ENCODE measurements around the gene HIRIP3.

Gene HIRIP3

GRCh38 chr16:29994600-29995323 lies 655 bp downstream of the HIRIP3 start:
- Mint-ChIP-seq H3K9me3 (no peaks in the 10 kb centered on the region), H3K36me3 (peaks cover 30% of the 10 kb centered on the region), H3K27me3 (no peaks in the 10 kb centered on the region), H3K4me3 (peak overlapping the region; percentile 97), H3K4me1 (peaks cover 38% of the 10 kb centered on the region), H3K27ac (peak overlapping the region; percentile 88)
- peak; percentile 72 for ATAC-seq

DNA sequence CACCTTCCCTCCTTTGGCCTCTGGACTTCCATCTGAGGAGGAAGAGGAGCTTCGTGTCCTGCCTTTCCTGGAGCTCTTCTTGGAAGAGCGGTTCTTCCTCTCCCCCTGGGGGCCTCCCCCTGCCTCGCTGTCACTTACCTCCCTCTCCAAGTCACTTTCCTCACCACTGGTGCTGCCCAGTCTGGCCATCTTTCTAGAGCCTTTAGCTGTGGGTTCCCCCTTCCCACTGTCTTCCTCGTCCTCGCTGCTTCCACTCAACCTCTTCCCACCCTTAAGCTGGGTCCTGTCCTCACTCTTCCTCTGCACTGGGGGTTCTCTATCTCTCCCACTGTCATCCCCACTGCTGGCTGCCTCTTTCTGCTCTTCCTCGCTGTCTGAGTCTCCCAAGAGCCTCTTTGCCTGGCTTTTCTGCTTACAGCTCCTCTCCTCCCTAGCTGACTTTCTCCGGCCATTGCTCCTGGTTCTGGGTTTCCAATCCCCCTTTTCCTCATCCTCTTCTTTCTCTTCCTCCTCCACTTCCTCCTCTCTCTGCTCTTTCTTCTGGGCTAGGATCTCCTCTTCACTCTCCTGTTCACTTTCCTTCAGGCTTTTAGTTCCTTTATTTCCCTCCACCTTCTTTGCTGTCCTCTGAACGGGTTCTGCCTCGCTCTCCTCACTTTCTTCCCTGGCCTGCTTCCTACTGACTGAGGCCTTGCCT lies 1.4 kb downstream of the HIRIP3 start:
- no peaks in the 10 kb centered on the region for H3K9me3 Mint-ChIP-seq
- no peaks in the 10 kb centered on the region for H3K27me3 Mint-ChIP-seq
- ATAC-seq, result no peak
- H3K4me1 Mint-ChIP-seq, result peaks cover 31% of the 10 kb centered on the region
- H3K36me3 Mint-ChIP-seq, result peaks cover 30% of the 10 kb centered on the region
- H3K27ac Mint-ChIP-seq, result peak overlapping the region; percentile 88
- peak overlapping the region; percentile 97 for H3K4me3 Mint-ChIP-seq

DNA sequence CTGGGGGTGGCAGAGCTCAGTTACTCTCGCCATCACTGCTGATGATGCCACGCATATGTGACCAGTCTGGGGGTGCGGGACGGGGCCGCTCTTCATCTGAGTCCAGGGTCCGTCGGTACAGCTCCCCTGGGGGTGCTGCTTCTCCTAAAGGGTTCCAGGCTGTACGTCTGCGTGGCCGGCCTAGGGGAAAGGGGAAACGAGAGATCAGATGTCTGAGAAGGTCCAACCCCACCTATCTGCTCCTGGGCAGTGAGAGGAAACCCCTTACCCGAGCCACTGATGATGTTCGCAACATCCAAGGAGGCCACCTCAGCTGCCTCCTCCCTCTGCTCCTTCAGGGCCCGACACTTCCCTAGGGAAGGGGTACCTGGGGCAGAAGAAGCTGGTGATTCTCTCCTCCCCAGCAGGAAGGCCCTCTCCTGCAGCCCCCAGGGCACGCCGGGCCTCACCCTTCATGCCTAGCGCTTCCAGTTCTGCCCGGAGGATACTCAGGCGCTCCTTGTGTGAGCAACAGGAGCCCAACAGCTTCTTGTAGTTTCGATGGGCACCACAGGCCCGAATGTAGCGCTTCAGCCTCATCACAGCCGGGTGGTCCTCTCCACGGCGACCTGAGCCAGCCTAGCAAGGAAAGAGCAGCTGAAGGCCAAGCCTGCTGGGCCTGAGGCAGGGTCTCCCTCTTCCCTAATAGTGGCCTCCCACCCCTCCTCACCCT lies 2.1 kb downstream of the HIRIP3 start:
- no peaks in the 10 kb centered on the region for H3K9me3 Mint-ChIP-seq
- H3K36me3 Mint-ChIP-seq, result peaks cover 33% of the 10 kb centered on the region
- no peak overlapping the region for H3K27ac Mint-ChIP-seq
- H3K27me3 Mint-ChIP-seq, result no peaks in the 10 kb centered on the region
- ATAC-seq, result no peak
- no peak overlapping the region for H3K4me3 Mint-ChIP-seq
- peaks cover 30% of the 10 kb centered on the region for H3K4me1 Mint-ChIP-seq

DNA sequence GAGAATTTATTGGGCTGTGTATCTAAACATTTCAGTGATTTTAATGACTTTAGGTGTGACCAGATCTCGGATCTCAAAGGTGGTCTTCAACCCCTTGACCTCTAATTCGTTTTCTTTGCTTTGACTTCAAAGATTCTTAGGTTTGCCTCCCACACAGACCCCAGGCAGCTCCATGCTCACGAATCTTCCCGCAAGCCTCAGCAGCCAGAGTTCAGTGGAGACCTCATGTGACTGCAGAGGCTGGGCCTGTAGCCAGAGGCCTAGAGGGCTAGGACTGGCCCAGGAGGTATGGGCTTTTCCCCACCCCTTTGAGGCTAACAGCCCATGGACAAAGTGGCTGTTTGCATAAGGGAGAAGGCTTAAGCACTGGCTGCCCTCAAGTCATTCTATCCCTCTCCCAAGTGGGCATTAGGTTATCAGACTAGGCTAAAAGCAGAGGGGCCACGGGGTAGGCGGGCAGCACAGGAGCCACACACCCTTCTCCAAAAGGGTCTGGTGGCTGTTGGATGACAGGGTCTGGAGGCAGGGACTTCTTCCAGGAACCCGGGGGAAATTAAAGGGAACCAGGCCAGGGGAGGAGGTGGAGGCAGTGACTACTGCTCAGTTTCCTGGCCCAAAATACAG lies 3.0 kb downstream of the HIRIP3 start:
- H3K27ac Mint-ChIP-seq, result no peak overlapping the region
- no peaks in the 10 kb centered on the region for H3K9me3 Mint-ChIP-seq
- no peak for ATAC-seq
- H3K36me3 Mint-ChIP-seq, result peaks cover 40% of the 10 kb centered on the region
- peaks cover 30% of the 10 kb centered on the region for H3K4me1 Mint-ChIP-seq
- H3K27me3 Mint-ChIP-seq, result no peaks in the 10 kb centered on the region
- H3K4me3 Mint-ChIP-seq, result no peak overlapping the region

- Mint-ChIP-seq H3K27ac (no peak overlapping the region), H3K4me3 (no peak overlapping the region), H3K36me3 (peaks cover 43% of the 10 kb centered on the region), H3K27me3 (no peaks in the 10 kb centered on the region), H3K4me1 (peaks cover 24% of the 10 kb centered on the region), H3K9me3 (no peaks in the 10 kb centered on the region)
- no peak for ATAC-seq
Measured at GRCh38 chr16:29991571-29991904, 3.9 kb downstream of the HIRIP3 start.

DNA sequence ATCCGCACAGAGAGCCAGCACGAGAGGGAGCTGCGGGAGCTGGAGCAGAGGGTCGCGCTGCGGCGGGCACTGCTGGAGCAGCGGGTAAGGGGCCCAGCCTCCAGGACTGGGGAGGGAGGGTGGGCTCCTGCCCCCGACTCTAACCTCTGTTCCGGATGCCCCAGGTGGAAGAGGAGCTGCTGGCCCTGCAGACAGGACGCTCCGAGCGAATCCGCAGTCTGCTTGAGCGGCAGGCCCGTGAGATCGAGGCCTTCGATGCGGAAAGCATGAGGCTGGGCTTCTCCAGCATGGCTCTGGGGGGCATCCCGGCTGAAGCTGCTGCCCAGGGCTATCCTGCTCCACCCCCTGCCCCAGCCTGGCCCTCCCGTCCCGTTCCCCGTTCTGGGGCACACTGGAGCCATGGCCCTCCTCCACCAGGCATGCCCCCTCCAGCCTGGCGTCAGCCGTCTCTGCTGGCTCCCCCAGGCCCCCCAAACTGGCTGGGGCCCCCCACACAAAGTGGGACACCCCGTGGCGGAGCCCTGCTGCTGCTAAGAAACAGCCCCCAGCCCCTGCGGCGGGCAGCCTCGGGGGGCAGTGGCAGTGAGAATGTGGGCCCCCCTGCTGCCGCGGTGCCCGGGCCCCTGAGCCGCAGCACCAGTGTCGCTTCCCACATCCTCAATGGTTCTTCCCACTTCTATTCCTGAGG lies 4.4 kb downstream of the HIRIP3 start:
- ATAC-seq, result no peak
- peaks cover 19% of the 10 kb centered on the region for H3K4me1 Mint-ChIP-seq
- no peak overlapping the region for H3K27ac Mint-ChIP-seq
- no peaks in the 10 kb centered on the region for H3K9me3 Mint-ChIP-seq
- H3K4me3 Mint-ChIP-seq, result no peak overlapping the region
- H3K27me3 Mint-ChIP-seq, result no peaks in the 10 kb centered on the region
- H3K36me3 Mint-ChIP-seq, result peaks cover 48% of the 10 kb centered on the region

- Mint-ChIP-seq H3K27ac (no peak overlapping the region), H3K27me3 (no peaks in the 10 kb centered on the region), H3K4me1 (peaks cover 14% of the 10 kb centered on the region), H3K4me3 (no peak overlapping the region), H3K36me3 (peaks cover 58% of the 10 kb centered on the region), H3K9me3 (no peaks in the 10 kb centered on the region)
- no peak for ATAC-seq
Measured at GRCh38 chr16:29990034-29990433, 5.4 kb downstream of the HIRIP3 start.

DNA sequence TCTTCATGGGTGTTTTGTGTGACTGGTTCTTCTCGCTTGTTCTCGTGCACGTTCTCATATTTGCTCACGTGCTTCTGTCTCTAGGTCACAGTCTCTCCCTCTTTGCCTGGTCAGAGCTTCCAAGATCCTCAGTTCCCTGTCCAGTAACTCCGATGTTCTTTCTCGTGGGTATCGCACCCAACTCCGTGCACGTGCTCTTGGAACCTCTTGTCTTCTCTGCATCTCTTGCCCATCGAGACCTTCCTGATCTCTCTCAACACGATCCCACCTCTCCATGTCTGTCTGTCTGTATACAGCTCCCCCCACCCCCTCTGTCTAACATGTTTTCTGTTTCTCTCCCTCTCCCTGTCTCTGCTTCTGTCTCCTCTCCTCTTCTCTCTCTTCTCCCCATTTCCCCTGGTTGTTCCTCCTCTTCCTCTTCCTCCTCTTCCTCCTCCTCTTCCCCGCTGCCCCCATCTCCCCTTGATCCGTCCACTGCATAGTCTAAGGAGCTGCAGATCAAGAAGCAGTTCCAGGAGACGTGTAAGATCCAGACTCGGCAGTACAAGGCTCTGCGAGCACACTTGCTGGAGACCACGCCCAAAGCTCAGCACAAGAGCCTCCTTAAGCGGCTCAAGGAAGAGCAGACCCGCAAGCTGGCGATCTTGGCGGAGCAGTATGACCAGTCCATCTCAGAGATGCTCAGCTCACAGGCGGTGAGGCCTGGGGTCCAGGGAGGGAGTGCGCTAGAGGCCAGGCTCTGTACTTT lies 6.1 kb downstream of the HIRIP3 start:
- H3K27ac Mint-ChIP-seq, result no peak overlapping the region
- peaks cover 7% of the 10 kb centered on the region for H3K4me1 Mint-ChIP-seq
- H3K27me3 Mint-ChIP-seq, result no peaks in the 10 kb centered on the region
- ATAC-seq, result no peak
- no peaks in the 10 kb centered on the region for H3K9me3 Mint-ChIP-seq
- no peak overlapping the region for H3K4me3 Mint-ChIP-seq
- peaks cover 58% of the 10 kb centered on the region for H3K36me3 Mint-ChIP-seq

DNA sequence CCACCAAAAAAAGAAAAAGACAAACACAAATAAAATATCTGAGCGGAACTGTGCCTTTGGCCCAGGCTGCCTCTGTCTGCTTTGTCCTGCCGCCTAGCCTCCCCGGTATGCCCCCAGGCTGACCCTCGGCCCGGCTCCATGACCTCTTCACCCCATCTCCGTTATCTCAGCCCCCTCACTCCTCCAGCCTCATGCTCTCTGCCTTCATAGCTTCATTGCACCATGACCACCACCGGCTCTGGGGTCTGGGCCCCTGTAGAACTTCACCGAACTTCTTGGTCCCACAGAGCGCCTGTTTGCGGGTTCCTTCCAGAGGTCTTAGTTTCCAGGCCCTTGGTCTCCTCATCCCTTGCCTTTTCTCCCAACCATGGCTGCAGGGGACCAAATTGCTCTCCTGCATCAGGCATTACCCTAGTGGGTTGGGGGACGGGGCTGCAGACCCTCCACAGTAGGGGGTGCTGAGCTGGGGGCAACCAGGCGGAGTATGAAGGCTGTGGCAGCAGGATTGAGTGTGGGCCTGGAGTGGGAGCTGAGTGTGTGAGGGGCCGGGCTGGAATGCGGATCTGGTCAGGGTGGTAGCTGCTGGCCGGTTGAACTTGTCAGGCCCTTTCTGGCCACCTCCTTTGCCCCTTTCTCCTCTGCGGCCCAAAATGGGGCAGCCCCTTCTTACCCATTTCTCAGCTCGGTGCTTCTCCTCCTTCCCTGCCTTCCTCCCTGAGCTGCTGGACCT lies 6.9 kb downstream of the HIRIP3 start:
- peaks cover 59% of the 10 kb centered on the region for H3K36me3 Mint-ChIP-seq
- ATAC-seq, result no peak
- no peak overlapping the region for H3K27ac Mint-ChIP-seq
- no peaks in the 10 kb centered on the region for H3K27me3 Mint-ChIP-seq
- H3K4me1 Mint-ChIP-seq, result no peaks in the 10 kb centered on the region
- no peaks in the 10 kb centered on the region for H3K9me3 Mint-ChIP-seq
- no peak overlapping the region for H3K4me3 Mint-ChIP-seq

DNA sequence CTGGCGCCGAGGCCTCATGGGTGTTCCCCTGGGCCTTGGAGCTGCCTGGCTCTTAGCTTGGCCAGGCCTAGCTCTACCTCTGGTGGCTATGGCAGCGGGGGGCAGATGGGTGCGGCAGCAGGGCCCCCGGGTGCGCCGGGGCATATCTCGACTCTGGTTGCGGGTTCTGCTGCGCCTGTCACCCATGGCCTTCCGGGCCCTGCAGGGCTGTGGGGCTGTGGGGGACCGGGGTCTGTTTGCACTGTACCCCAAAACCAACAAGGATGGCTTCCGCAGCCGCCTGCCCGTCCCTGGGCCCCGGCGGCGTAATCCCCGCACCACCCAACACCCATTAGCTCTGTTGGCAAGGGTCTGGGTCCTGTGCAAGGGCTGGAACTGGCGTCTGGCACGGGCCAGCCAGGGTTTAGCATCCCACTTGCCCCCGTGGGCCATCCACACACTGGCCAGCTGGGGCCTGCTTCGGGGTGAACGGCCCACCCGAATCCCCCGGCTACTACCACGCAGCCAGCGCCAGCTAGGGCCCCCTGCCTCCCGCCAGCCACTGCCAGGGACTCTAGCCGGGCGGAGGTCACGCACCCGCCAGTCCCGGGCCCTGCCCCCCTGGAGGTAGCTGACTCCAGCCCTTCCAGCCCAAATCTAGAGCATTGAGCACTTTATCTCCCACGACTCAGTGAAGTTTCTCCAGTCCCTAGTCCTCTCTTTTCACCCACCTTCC lies 7.9 kb downstream of the HIRIP3 start:
- Mint-ChIP-seq H3K4me1 (no peaks in the 10 kb centered on the region), H3K36me3 (peaks cover 66% of the 10 kb centered on the region), H3K4me3 (no peak overlapping the region), H3K27me3 (no peaks in the 10 kb centered on the region), H3K9me3 (no peaks in the 10 kb centered on the region), H3K27ac (no peak overlapping the region)
- no peak for ATAC-seq

- no peak overlapping the region for H3K4me3 Mint-ChIP-seq
- H3K4me1 Mint-ChIP-seq, result no peaks in the 10 kb centered on the region
- H3K36me3 Mint-ChIP-seq, result peaks cover 69% of the 10 kb centered on the region
- no peaks in the 10 kb centered on the region for H3K9me3 Mint-ChIP-seq
- H3K27me3 Mint-ChIP-seq, result no peaks in the 10 kb centered on the region
- no peak for ATAC-seq
- no peak overlapping the region for H3K27ac Mint-ChIP-seq
Measured at GRCh38 chr16:29986931-29987330, 8.5 kb downstream of the HIRIP3 start.

DNA sequence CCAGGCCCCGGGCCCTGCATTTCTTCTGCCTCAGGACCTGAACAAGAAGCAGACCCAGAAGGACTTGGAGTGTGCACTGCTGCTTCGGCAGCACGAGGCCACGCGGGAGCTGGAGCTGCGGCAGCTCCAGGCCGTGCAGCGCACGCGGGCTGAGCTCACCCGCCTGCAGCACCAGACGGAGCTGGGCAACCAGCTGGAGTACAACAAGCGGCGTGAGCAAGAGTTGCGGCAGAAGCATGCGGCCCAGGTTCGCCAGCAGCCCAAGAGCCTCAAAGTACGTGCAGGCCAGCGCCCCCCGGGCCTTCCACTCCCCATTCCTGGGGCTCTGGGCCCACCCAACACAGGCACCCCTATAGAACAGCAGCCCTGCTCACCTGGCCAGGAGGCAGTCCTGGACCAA lies 9.2 kb downstream of the HIRIP3 start:
- no peak overlapping the region for H3K4me3 Mint-ChIP-seq
- H3K36me3 Mint-ChIP-seq, result peaks cover 69% of the 10 kb centered on the region
- no peaks in the 10 kb centered on the region for H3K9me3 Mint-ChIP-seq
- ATAC-seq, result no peak
- H3K27ac Mint-ChIP-seq, result no peak overlapping the region
- no peaks in the 10 kb centered on the region for H3K4me1 Mint-ChIP-seq
- H3K27me3 Mint-ChIP-seq, result no peaks in the 10 kb centered on the region

DNA sequence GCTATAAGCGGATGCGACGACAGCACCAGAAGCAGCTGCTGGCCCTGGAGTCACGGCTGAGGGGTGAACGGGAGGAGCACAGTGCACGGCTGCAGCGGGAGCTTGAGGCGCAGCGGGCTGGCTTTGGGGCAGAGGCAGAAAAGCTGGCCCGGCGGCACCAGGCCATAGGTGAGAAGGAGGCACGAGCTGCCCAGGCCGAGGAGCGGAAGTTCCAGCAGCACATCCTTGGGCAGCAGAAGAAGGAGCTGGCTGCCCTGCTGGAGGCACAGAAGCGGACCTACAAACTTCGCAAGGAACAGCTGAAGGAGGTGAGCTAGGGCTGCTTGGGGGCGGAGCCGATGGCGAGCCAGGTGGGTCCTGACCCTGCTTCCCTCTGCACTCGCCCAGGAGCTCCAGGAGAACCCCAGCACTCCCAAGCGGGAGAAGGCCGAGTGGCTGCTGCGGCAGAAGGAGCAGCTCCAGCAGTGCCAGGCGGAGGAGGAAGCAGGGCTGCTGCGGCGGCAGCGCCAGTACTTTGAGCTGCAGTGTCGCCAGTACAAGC lies 10.1 kb downstream of the HIRIP3 start:
- no peak overlapping the region for H3K4me3 Mint-ChIP-seq
- H3K36me3 Mint-ChIP-seq, result peaks cover 67% of the 10 kb centered on the region
- no peak overlapping the region for H3K27ac Mint-ChIP-seq
- no peaks in the 10 kb centered on the region for H3K9me3 Mint-ChIP-seq
- no peaks in the 10 kb centered on the region for H3K27me3 Mint-ChIP-seq
- ATAC-seq, result no peak
- no peaks in the 10 kb centered on the region for H3K4me1 Mint-ChIP-seq
